CD4-positive, alpha-beta T cell treated with Interleukin-4 for 1 hour (primary cell): ENCODE results near the gene PBX1.
"Not testable (repeated sequence)": the region's sequence is repeated elsewhere in the genome, so short reads cannot be mapped to it uniquely, and the experiment has no call there.

Experiments
- DNase-seq, 2 donors: peaks; one replicate each; pipeline ENCODE4 v3.0.0-alpha.2; 2020 to 2022

PBX1 gene

DNA sequence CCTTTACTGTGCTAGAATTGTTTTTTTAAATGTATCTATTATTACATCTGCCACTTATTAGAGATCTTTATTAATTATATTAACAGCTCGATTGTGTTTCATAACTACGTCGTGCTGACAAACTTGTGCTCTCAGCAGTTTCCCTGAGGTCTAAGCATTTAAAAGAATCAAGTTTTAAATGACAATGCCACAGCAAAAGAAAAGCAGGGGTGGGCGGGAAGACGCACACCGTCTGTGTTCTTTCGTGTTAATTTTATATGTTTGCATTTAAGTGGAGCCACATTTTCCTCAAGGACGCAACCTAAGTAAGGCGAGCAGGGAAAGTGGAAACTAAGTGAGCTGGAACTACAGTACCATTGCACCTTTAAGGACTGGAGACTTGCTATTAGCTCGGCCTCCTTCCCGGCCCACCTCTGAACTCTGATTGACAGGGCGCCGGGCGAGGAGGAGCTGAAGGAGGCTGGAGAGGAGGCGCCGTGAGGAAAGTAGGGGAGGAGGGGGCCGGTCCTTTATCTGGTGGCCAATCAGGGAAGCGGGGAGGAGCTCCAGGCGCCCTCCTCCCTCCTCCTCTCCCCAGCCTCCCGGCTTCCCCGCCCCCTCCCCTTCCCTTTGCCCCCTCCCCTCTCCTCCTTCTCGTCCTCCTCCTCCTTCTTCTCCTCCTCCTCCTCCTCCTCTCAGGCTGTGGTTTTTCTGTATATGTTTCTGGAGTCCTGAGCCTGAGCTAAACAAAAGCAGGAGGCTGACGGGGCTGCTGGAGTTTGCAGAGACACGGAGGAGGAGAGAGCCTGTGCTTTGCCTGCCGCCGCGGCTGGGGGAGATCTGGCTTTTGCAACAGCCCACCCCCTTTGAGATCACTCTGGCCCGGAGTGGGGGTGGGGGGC is at the start of gene PBX1:
Gene PBX1, plus strand, starts transcription at position 724 of the 881 bp plus-strand sequence.
- DNase-seq: peak; percentile 73 to 80

DNA sequence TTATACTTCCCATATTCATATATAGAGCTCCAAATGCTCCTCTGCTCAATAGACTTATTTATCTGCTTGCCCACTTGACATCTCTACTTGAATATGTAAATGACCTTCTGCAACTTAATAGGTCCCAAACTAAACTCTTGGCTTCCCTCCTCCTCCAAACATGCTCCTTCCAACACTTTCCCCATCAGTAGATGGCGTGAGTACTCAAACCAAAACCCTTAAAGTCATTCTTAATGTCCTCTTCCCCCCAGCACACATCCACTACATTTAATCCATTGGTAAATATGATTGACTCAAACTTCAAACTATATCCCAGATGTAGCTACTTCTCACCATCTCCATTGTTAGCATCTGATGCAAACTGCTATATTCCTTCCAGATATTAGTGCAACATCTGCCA is 48.5 kb upstream of the PBX1 start:
- no peak for DNase-seq

DNA sequence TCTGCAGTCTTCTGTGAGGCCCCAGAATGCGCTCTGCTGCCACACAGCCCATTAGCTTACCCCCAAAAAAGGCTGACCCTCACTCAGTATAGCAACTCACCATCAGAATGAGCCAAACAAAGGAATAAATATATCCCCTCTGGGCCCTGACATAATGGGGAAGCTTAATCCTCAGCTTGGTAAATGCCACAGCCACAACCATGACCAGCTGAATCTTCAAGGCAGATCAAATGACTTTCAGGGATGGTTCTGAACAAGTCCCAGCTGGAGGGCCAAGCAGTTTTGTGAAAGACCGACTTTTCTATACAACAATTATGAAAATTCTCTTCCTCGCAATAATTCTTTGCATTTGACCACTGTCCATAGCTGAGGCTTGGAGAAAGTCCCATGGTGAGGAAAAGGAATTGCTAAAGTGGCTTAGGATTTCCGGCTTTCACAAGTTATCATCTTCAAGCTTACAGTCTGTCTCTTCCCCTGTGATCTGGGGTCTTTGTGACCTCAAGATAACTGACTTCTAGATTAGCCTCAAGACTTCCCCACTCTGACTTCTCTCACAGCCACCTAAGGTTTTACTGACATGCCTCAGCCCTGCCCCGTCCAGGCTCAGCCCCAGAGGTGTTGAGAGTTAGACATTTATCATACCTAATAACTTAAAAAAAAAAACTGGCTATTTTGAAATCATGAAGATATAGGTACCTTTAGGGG is 47.8 kb upstream of the PBX1 start:
- no peak for DNase-seq

DNA sequence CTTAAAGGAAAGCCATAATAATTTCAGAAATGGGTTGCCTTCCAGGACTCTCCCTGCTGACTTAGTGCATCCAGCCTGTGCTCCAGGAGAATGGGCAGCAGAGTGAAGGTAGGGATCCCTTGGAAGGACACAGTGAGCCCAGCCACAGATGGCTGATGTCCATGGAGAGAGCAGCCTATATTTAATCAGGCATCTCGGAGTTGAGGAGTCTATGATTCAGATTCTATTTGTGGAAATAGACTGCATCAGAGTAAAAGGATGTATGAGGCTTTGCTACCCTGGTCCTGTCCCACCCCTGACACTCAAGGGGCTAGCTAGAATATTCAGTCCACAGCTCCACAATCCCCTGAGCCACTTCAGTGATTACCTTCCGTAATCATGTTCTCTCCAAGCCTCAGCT is 43.8 kb upstream of the PBX1 start:
- DNase-seq: no peak

DNA sequence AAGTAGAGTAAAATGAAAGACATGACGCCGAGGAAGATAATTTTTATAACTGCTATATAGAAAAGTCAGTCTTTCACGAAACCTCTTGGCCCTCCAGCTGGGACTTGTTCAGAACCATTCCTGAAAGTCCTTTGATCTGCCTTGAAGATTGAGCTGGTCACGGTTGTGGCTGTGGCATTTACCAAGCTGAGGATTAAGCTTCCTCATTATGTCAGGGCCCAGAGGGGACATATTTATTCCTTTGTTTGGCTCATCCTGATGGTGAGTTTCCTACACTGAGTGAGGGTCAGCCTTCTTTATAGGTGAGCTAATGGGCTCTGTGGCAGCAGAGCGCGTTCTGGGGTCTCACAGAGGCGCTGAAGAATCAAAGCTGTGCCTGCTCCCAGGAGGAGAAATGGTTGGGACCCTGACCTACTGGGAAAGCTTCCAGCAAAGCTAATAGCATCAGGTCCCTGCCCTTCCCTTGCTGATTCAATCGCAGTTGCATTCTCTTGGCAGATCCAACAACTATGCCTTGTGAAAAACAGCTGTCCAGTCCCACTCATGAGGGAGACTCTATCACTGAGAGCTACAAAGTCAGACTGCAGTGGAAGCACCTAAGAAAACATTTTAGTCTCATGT is 43.2 kb upstream of the PBX1 start:
- no peak for DNase-seq

DNA sequence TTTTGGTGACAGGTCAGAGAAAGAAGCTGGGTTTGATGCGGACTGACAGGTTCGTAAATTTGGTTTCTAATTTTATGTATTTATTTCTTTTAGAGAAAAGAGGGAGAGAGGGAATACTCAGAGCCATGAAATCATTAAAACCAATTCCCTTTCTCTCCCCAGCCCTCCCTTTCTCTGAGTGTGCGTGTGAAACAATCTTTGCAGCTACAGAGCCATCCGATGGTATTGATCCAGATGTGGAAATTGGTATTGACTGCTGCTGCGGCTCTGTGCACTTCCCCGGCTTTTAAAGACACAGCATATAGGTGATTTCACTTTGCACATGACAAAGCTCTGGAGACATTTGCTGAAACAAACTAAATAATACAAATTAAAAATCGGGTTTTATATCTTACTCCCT is 42.4 kb upstream of the PBX1 start:
- no peak for DNase-seq

DNA sequence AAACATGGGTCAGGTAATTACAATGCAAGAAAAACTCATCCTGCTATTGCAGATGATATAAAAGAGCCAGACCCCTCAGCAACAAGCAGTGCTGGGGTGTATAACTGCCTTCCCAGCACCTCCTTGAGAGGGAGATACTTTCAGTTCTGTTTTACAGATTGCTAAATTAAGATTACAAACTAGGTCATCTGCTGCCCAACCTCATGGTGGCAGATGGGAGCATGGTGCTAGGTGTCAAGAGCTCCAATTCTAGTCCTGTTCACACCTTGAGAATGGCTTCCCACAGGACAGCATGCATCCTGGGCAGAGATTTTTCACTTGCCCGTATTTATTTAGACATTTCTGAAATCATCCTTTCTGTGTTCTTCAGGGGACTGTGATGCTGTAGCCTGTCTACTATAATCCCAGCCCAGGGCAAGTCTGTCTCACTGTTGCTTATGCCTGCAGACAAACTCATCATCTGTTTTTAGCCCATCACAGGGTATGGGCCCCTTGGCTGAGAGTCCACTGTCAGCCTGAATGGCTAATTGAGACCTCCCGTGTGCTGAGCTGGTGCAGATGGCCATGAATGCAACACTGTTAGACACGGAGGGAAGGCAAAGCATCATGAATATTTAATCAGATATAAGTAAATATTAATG is 40.2 kb upstream of the PBX1 start:
- no peak for DNase-seq

DNA sequence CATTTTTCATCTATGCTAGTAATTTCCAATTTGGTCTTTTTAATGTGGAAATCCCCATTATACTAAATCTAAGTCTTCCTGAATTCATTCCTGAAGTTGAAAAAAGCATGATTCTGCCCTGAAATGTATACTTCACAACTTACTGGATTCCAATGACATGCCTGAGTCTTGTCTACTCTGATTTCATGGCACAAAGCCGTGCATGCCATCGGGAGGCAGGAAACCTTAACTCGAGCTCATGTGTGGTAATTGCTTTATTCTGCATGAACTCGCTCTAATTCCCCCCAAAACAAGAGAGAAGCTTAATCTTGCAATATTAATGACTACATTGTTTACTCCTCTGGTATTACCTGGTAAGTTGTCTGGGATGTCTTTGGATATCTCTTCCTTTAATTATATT is 39.6 kb upstream of the PBX1 start:
- no peak for DNase-seq

DNA sequence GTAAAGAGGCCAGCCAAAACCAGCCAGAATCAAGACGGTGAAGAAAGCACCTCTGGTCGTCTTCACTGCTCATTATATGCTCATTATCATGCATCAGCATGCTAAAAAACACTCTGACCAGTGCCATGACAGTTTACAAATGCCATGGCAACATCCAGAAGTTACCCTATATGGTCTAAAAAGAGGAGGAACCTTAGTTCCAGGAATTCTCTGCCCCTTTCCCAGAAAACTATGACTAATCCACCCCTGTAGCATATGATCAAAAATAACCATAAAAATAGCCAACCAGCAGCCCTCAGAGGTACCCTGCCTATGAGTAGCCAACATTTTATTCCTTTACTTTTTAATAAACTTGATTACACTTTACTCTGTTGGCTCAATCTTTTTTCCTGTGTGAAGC is 34.2 kb upstream of the PBX1 start:
- DNase-seq: no peak

DNA sequence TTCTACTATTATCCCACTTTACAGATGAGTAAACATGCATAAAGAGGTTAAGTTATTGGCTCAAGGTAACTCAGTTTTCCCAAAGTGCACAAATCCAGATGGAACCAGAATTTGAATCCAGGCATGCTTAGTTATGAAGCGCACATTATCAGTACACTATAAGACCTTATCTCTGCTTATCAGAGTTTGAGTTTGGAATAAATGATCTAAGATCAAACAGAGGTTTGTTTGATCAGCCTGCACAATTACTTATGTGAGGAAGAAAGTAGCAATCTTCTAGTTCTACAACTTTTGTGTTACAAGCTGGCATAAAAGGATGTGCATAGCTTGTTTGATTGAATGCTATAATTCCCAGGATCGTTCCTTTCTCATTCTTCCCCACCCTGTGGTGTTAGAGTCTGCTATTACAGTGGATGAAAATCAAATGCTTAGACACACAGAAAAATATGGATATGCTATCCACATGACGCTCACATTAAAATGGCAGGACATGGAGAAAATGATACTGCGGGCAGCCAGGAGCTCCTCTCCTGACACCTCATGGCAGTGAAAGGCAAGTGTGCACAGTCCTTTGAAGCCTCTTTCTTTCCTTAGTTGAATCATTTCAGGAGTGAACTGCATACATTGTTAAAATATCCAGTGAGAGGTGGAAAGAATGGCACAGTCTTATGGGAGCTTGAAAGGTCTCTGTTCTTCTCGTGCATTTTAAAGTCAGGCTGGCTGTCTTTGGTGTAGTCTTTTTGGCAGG is 23.9 kb upstream of the PBX1 start:
- DNase-seq: no peak

DNA sequence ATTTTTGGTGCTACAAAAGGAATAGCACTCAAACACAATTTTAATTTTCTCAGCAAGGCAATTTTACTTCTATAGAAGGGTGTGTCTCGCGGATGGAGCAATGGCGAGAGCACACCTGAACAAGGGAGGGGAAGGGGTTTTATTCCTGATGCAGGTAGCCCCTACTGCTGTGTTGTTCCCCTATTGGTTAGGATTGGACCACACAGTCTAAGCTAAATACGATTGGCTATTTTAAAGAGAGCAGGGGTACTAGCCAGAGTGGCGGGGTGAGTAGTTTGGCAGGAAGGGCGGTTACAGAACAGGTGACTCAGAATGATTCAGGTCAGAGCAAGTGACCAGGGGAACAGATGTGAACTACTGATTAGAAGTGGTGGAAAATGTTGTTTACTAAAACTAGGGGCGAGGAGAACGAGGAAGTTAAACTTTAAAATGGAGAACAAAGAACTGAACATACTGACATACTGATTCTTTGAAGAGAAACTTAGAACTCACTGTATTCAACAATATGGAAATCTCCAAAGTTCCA is 6.5 kb upstream of the PBX1 start:
- not testable (repeated sequence) for DNase-seq

DNA sequence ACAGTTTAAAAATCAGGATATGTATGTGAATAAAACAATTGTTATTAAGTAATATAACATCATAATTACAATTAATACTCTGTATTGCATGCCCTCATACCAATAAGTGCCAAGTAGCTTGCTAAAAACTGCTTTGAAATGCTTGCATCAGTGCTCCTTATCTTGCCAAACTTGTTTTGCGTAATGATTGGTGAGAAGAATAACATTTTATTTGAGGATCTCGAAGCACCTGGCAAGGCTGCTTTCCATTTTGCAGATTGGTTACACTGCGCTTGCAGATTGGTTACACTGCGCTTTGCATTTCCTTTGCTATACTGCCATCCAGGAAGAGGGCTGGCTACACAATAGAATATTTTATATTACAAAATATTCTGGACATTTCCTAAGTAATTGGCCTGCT is 1.7 kb upstream of the PBX1 start:
- no peak for DNase-seq

DNA sequence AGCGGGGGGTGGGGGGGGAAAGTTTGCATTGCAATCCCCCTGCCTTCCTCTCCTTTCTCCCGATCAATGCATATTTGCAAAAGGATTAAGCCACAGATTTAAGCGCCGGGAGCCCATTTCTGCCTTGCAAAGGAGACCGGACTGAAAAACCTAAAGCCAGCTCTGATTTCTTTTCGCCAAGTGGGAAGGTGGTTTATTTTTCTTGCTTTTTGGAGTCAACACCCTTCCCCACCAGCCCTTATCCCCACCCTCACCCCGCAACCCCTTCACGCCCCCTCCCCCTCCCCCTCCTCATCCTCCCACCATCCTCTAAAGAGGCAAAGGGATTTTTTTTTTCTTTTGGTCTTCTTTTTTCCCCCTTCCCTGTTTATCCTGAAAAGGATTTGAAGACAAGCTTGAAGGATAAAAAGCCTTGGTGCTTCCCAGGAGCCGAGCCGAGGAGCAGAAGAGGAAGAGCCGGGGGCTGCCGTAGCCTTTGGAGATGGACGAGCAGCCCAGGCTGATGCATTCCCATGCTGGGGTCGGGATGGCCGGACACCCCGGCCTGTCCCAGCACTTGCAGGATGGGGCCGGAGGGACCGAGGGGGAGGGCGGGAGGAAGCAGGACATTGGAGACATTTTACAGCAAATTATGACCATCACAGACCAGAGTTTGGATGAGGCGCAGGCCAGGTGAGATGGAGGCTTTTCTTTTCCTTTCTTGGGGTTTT is 513 bp downstream of the PBX1 start:
- no peak for DNase-seq

DNA sequence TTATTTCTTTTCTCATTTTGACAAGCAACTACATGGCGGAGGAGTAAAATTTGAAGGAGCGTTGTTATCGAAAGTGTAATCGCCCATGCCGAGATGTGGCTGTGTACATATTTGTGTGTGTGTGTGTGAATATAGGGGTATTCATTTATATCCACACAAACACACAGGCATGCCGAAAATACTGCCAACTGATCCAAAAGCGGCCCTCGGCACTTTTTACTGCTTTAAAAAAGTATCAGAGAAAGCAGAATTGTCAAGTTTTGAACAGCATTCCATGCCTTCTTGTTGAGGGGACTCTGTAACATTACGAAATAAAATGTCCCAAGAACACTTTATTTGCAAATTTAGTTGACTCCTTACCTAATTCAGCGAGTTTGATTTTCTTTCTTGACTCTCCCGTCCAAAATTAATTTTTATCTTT is 1.1 kb downstream of the PBX1 start:
- no peak for DNase-seq

DNA sequence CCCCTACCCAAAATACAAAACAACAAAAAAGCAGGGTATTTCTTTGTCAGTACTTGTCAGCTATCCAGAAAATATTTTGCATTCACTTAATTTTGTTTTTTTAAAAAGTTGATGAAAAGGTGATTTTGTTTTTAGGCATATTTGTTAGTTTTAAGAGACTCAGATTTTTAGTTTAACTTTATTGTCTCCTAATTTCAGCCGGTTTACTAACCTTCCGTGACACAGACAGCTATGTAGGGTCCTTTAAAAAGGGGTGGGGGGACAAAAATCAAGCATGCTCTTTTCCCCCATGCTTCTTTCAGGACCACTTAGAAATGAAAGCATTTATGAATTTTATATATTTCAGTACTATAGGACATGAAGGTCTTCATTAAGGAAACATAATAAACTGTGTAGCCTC is 1.6 kb downstream of the PBX1 start:
- no peak for DNase-seq

DNA sequence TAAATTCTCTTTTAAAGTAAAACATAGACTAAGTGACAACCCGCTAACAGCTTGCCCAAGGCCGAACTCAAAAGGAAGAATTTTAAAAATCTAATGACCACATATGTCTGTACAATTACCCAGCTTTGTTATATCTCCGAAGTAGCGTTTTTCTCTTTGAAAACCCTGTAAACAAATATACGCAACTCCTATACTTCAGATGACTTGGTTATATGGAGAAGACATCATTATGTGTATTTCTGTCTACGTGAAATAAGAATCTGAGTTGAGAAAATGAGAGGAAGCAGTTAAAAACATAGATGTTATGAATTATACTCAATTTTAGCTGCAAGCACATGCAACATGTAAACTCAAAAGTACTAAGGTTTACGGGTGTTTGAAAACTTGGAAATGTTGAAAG is 2.0 kb downstream of the PBX1 start:
- DNase-seq: no peak

DNA sequence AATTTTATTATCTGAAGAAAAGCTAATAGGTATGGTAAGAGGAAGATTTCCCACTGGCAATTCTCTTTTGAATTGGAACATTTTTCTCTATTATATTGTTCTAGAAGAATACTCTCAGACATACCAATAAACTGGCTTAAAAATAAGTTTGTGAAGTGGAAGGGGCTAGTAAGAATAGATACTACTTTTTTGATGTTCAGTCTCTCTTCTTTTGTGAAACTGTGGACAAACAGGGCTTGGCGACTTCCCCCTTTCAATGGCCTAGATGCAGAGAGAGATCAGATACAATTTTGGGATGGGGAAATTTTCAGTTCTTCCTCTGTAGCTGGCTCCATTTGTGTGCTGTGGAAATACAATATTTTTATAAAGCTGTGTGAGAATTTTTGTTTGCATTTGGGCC is 2.5 kb downstream of the PBX1 start:
- no peak for DNase-seq

DNA sequence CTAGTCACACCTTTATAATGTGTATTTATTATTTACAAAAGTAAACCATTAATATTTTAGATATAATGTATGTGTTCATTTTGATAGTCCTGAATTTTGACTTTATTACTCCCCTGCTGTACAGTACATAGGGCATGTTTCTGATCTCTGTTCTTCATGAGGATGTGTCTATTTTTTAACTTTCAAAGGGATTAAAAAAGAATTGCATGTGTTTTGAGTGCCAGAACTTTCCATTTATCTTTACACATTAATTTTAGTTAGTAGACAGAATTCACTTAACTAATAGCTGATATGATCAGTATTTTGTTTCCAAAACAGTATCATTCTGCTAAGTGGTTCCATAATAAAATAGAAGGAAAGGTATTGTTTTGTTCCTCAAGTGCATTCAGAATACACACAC is 3.1 kb downstream of the PBX1 start:
- DNase-seq: no peak

DNA sequence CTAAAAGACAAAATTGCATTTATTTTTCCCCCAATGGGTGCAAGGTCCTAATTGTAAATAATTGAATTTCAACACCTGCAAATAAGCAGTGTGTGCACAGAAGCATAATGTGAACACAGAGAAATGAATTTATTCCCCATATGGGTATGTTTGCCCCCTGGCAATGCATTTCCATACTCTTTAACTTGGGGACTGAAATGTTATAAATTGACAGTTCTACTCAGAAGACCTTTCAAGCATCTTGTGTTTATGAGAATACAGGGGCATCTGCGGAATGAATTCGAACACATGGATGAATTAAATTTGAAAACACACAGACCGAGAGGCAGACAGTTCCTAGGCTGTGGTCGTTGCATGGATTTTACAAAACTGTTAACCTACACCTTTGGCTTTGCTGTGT is 3.5 kb downstream of the PBX1 start:
- DNase-seq: no peak

DNA sequence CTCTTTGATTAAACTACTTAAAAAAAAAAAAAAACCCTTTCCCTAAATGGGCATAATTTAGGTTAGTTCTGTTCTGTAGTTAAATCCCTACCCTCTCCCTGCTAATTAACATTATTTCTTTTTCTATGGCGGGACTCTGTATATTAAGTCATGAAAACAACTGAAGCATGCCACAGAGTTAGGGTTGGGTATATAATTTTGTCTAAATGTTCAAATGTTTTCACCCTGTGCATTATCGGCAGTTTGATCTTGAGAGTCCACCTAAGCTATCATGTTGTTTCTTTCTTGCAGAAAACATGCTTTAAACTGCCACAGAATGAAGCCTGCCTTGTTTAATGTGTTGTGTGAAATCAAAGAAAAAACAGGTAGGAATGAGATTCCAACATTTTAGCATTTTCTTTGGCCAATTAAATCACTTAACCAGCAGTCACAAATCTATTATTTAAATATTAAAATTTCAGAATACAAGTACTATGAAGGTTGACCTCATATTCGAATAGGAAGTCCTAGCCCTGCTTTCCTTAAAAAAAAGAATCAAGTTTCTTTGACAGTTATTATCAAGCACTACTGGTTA is 4.0 kb downstream of the PBX1 start:
- no peak for DNase-seq

DNA sequence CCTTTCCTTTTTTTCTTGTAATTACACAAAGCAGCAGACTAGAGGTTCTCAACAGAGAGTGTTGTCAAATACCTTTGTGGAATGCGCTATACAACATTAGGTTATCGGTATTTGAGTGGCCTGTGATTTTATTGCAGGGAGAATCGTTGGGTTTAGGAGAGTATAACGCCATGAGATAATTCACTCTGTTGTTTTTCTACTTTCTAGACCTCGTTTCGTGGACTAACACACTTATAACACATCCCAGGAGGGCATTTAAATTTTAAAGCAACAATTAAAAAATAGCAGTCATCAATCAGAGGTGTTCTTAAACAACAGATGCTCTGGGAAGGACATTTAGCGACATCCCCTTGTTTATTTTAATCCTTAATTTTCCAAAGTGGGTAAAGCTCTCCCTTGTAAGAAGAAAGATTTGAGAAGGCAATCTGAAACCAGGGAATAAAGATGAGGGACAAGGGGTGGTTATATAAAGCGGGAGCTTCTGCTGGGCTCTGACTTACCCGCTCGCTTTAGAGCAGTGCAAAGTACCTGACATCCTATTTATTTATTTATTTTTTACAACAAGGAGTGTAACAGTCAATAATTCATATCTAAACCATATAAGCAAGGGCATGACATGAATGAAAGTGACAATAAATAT is 4.9 kb downstream of the PBX1 start:
- no peak for DNase-seq
